ENCODE results near the gene HTD2. TPM values are rescaled to one million over a fixed set of nuclear protein-coding genes. Genes with fewer than 3 reads are reported as not detected.

HTD2 gene
- total and polyA plus RNA-seq, 2 donors (not counting 3 experiments of a cell fraction or from before 2014, with no cell fraction given), result 8.2 to 10.3 TPM

- intact Hi-C loops (cut with micrococcal nuclease), result no loop called here
- TF ChIP-seq MYC (IDR thresholded peaks at IDR 0.05; ENCODE audit: low read depth, low read length), result no peak
- TF ChIP-seq GATA2 (IDR thresholded peaks at IDR 0.05; ENCODE audit: insufficient read depth, insufficient read length, low read depth, low read length), result no peak
- no peak for TF ChIP-seq POLR2AphosphoS5 (IDR thresholded peaks at IDR 0.05; ENCODE audit: insufficient read depth, low read depth, low read length)
- no peak for TF ChIP-seq FOS (IDR thresholded peaks at IDR 0.05; ENCODE audit: borderline replicate concordance, insufficient read depth, low read length)
- TF ChIP-seq POLR2A (IDR thresholded peaks at IDR 0.05; ENCODE audit: low read depth, low read length), result no peak
- TF ChIP-seq EZH2 (IDR thresholded peaks at IDR 0.05; ENCODE audit: borderline replicate concordance, low read depth, low read length, severe bottlenecking), result no peak
- TF ChIP-seq CTCF (IDR thresholded peaks at IDR 0.05; ENCODE audit: extremely low read depth in 1 of 2, insufficient read depth in 1 of 2, low read depth in 1 of 2, low read length in 2 of 2), result no peak
- TF ChIP-seq JUN (IDR thresholded peaks at IDR 0.05; ENCODE audit: borderline replicate concordance, insufficient read depth, insufficient read length, low read depth), result no peak
- TF ChIP-seq MAX (IDR thresholded peaks at IDR 0.05; ENCODE audit: insufficient read depth, insufficient read length), result no peak
- Histone ChIP-seq H3K4me3 (replicated peaks in 1 of 3; ENCODE audit: insufficient read depth in 1 of 3, low read depth in 1 of 3, low read length in 3 of 3) (no peak overlapping the region), H3K27me3 (ENCODE audit: control insufficient read depth in 2 of 2, insufficient read depth in 2 of 2, low read length in 2 of 2) (no peaks in the 10 kb centered on the region), H3K79me2 (ENCODE audit: control insufficient read depth, insufficient read depth, low read length) (no peaks in the 10 kb centered on the region), H3K9me1 (replicated peaks; ENCODE audit: control insufficient read depth, extremely low read depth, insufficient read depth, low read length) (no peaks in the 10 kb centered on the region), H3K4me1 (ENCODE audit: control insufficient read depth, extremely low read depth, insufficient read depth, low read length) (peaks cover 19% of the 10 kb centered on the region), H2AFZ (ENCODE audit: low read depth, low read length) (no peak overlapping the region), H3K27ac (ENCODE audit: insufficient read depth, low read depth, low read length) (no peak overlapping the region), H3K9me3 (replicated peaks; ENCODE audit: control insufficient read depth, insufficient read depth, low read length) (no peaks in the 10 kb centered on the region), H3K36me3 (ENCODE audit: control insufficient read depth in 2 of 2, extremely low read depth in 1 of 2, insufficient read depth in 2 of 2, low read length in 2 of 2) (peaks cover 0 to 3% of the 10 kb centered on the region in 2 experiments), H4K20me1 (replicated peaks; ENCODE audit: control insufficient read depth, extremely low read depth, insufficient read depth, low read length) (no peaks in the 10 kb centered on the region), H3K9ac (replicated peaks; ENCODE audit: extremely low read depth, insufficient read depth, low read length) (no peak overlapping the region), H3K4me2 (ENCODE audit: insufficient read depth, low read length) (no peak overlapping the region)
- CTCF ChIA-PET, result interaction anchor here (0.9 kb wide), 1 partner anchor 56 kb away, joined by 3 read pairs; no protein-coding TSS in a partner anchor
- DNase-seq (ENCODE audit: low read depth, low spot score), result no peak
- dilution Hi-C loops (cut with MboI; ENCODE audit: extremely low pct_ligation_motif_present, low sequenced_read_pairs), result no loop called here
- BruUV-seq (replicated peaks), result no TSS peak
- POLR2A ChIA-PET, result no interaction called here
- FAIRE-seq, result no peak
Measured at GRCh38 chr3:58274027-58274614, 32.2 kb upstream of the HTD2 start.

Measured in endothelial cell of umbilical vein (primary cell).